NCI-H2227 (cell line): ENCODE data around the gene PITPNC1.
"Not testable (repeated sequence)": the region's sequence is repeated elsewhere in the genome, so short reads cannot be mapped to it uniquely, and the experiment has no call there.

Experiments used
- DNase-seq: peaks from one replicate; lab custom pipeline; 2025; ENCODE audit not compliant: unreplicated experiment; lab: John Stamatoyannopoulos, UW

The PITPNC1 gene

DNA sequence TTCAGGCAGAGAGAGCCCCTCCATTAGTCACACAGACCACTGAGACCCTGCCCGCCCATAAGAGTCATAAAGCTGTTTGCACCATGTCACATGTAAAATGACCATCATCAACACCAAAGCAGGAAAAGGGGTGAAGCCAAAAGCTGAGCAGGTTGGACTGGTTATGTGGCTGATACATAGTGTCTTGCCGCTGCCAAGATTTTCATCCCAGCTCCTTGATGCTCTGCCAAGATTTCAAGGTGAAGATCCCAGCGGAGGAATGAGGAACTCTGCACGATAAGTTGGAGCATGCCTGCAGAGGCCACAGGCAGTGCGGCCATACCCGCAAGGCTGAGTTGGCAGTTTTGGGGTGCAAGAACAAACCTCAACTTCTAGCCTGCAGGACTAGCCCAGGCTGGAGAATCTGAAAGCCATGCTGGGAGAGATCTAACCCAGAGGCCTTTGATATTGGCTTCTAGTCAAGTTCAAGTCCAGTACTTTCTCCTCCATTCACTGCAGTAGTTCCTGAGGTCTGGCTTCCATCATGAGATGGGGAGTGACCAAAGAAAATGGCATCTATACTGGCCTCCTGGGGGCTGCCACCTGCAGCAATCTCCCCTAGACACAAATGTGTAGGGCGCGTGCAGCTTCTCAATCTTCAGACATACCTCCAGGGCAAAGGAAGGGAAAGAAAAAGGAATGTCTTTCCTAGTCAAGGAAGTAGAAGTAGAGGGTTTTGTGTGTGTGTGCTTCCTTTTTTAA is 261.0 kb downstream of the PITPNC1 start:
- DNase-seq: no peak

DNA sequence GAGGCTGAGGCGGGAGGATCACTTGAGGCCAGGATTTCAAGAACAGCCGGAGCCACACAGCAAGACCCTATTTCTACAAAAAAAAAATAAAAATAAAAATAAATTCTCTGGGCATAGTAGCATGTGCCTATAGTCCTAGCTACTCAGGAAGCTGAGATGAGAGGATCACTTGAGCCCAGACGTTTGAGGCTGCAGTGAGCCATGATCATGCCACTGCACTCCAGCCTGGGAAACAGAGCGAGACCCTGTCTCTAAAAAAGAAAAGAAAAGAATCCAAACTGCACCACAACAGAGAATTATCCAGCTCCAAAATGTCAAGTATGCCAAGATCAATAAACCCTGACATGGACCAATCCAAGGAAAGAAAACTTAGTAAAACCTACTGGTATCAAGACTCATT is 261.8 kb downstream of the PITPNC1 start:
- no peak for DNase-seq

DNA sequence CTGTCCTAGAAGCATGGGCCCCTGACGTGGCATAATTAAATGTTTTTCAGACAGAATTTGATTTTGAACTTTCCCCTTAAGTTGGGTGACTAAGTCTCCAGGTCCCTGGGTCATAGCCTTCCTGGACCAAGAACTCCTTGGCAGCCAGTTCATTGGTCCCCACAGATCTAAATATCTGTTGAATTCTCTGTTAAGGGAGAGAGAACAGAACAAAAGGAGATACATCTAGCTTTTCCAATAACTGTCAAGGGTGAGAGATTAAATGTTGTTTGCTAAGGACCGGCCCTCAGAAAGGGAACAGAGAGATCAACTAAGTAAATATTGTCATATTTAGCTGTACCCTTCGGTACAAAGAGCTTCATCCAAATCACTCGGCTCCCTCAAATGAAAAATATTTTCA is 262.5 kb downstream of the PITPNC1 start:
- DNase-seq: no peak

DNA sequence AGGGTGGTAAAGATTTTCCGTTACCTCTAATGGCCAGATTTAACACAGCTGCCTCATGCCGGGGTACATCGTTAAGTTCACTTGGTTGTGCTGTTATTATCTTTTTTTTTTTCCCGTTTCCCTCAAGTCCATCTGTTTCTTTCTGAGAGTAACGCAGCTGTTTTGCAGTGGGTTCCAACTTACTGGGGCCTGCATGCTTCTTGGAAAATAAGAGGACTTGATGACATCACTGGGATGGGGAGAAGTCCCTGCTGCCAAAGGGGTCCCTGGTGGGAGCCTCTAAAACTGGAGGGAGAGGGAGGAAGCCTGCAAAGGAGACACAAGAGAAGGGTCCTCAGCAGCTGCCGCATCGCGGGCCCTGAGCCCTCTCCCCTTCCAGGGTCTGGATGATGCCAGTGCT is 262.9 kb downstream of the PITPNC1 start:
- DNase-seq: peak; percentile 35

DNA sequence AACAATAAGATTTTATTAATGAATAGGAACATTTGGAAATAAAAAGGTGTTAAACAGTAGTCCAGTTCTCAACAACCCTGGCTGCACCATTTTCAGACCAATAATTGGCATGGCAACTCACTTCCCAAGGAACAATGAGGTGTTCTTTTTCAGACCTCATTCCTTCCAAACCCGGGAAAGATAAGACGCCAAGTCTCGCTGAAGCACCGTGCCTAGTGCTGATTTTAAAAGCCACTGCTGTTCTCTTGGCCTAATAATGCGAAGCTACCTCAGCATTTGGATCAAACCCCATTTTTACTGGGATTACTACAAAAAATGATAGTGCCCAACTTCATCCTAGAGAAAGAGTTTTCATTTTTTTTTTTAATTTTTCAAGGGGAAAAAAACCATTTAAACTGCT is 265.4 kb downstream of the PITPNC1 start:
- no peak for DNase-seq

DNA sequence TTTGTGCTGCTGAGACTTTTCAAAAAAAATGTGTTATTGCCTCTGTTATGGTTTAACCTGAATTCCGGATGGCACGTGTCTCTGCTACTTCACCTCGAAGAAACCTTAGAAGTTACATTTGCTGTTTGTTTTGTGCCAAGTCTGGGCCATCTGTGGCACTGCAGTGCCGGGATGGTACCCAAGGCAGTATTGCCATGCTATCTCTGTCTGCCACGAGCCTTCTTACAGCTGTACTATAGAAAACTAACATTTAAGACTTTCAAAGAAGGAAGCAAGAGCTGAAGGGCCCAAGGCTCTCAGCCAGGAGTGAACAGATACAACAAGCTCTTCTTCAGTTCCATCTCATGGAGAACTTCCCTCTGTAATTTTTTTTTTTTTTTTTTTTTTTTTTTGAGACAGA is 267.0 kb downstream of the PITPNC1 start:
- DNase-seq: no peak

DNA sequence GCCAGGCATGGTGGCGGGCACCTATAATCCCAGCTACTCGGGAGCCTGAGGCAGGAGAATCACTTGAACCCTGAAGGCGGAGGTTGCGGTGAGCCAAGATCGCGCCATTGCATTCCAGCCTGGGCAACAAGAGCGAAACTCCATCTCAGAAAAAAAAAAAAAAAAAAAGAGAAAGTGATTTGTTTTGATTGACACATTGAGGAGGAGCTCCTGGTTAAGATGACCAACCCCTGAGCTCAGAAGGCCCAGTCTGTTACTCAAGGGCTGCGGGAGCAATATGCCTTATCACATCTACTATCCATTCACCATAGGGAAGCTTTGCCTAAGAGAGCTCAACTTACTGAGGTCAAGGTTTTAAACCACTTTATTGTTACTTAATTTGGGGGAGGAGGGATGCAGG is 268.1 kb downstream of the PITPNC1 start:
- not testable (repeated sequence) for DNase-seq

DNA sequence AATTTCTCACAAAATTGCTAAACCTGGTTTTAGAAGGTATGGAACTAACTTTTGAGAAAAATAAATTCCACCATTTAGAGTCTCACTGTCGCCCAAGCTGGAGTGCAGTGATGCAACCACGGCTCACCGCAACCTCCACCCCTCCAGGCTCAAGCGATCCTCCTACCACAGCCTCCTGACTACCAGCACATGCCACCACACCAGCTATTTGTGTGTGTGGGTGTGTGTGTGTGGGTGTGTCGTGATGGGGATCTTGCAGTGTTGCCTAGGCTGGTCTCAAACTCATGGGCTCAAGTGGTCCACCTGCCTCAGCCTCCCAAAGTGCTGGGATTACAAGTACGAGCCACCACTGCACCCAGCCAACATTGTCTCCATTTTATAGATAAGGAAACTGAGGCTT is 269.4 kb downstream of the PITPNC1 start:
- no peak for DNase-seq

DNA sequence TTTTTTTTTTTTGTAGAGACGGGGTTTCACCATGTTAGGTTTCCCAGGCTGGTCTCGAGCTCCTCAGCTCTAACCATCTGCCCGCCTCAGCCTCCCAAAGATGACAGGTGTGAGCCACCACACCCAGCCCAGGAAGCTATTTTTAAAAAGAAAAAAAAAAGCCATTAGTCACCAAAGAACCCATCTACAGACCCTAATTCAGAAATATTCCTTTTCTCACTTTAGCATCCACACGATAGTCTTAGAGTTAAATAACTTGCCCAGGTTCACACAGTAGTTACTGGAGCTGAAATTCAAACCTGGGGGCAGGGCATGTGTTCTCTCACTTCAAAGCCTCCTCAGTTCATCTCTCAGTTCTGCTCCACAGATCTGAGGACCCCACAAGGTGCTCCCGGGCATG is 270.4 kb downstream of the PITPNC1 start:
- DNase-seq: no peak

DNA sequence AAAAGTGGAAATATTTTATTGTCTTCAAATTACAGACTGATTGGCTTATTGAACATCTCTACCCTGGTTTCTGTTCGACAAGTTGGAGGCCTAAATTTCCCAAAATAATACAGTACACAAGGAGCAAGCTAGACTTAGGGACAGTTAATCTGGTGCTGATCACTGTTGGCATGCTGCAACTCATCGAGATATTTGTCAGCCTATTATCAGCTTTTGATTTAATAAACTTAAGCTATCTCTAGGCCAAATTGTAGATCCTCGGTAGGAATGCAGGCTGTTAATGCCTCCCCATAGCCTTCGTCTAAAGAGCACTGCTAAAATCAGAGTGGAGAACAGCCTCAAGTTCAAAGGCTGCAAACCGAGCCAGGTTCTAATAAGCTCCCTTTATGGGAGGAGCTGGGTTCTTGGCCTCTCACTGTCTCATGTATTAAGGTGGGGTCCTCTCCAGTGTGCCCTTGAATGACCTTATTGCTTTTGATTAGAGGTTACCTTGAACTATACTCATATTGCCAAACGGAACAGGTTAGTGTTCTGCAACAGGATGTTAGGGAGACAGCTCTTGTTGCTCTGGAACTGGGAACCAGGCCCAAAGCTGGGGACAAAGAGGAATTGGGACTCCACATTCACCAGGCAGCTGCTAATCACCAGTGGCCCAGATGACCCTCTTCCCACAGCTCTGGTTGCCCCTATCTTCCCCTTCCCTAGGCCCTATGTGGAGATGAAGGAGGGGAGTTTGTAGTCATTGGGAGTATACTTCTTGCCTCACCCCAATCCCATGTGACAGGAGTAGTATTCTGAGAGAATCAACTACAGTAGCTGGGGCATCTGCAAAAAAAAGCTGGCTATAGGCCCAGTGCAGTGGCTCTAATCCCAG is 271.2 kb downstream of the PITPNC1 start:
- DNase-seq: no peak

DNA sequence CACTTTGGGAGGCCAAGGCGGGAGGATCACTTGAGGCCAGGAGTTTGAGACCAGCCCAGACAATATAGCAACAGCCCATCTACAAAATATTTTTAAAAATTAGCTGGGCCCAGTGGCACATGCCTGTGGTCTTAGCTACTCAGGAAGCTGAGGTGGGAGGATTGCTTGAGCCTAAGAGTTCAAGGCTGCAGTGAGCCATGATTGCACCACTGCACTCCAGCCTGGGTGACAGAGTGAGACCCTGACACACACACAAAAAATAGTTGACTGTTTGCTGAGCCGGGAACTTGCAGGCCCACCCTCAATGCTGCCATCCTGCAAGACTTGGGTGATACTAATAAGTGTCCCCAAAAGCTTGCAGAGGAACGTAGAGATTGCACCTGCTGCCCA is 271.8 kb downstream of the PITPNC1 start:
- not testable (repeated sequence) for DNase-seq

DNA sequence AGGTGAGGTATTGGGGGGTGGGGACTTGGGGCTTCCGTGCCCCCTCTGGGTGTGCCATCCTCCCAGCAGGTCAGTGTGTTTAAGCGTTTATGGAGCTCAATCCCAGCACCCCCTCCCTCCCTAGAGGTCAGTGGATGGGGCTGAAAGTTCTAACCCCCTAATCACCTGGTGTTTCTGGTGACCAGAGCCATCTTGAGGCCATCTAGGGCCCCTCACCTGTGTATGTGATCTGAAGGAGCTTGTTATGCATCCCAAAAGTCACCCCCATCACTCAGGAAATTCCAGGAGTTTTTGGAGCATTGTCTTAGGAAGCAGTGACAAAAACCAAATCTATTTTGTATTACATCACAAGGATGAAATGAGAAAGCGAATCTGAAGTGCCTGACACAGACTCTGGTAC is 272.8 kb downstream of the PITPNC1 start:
- no peak for DNase-seq

DNA sequence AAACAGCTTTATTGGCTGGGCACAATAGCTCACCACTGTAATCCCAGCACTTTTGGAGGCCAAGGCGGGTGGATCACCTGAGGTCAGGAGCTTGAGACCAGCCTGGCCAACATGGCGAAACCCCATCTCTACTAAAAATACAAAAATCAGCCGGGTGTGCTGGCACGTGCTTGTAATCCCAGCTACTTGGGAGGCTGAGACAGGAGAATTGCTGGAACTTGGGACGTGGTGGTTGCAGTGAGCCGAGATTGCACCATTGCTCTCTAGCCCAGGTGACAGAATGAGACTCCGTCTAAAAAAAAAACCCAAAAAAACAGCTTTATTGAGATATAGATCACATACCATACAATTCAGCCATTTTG is 274.1 kb downstream of the PITPNC1 start:
- not testable (repeated sequence) for DNase-seq

DNA sequence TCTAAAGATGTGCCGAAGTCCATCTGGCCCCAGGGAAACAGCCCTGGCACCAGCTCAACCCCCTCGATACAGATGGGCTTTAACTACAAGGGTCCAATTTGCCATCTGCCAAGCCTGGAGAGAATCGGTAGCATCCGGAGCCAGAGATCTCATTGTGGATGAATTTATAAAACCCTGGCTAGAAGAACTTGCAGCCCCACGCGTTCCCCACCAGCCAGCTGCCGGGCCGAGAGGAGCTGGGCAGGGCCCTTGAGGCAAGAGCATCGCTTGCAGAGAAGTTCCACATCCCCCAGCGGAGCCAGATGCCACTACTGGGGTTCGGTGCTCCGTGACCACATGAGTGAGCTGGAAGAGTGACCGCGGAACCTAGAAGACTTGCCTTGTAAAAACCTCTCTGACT is 275.4 kb downstream of the PITPNC1 start:
- no peak for DNase-seq

DNA sequence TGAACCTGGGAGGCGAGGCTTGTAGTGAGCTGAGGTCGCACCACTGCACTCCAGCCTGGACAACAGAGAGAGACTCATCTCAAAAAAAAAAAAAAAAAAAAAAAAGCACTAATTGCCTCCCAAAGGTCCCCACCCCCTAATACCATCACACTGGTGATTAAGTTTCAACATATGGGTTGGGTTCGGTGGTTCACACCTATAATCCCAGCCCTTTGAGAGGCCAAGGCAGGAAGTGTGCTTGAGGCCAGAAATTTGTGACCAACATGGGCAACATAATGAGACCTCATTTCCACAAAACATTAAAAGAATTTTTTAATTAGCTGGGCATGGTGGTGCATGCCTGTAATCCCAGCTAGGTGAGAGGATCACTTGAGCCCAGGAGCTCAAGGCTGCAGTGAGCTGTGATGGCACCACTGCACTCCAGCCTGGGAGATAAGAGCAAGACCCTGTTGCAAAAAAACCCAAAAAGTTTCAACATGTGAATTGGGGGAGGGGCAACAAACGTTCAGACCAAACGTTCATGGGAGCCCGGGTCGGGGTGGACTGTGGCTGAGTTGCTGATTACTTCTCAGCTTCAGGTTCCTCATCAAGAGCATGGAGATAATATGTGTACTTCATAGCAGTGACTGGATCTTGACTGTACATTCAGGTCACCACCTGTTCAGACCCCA is 278.5 kb downstream of the PITPNC1 start:
- no peak for DNase-seq

DNA sequence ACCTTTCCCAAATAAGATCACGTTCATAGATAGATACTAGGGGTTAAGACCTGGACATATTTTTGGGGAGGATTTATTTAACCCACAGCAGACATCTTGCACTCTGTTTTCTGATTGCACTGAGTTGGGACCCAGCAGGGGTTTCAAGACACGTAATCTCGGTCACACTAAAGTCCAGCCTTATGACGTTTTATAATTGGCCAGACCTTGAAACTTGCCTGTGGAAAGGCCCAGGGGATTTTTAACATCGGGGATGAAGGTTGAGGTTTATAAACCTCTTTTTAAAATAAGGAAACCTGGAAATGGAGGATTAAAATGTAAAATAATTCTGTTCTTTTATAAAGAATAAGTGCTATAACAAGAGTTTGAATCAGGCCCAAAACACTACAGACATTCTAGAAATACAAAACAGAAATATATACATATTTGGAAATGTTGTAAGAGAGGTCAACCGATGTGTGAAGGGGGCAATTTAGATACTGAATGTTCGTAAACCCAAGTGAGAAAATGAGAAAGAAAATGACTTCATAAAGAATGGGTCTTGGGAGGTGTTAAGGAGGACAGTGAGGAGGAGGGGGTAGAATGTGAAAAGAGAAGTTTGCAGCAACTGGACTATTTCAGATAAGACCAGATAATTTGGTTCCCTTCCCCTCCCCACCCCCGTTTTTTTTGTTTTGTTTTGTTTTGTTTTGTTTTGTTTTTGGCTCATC is 279.6 kb downstream of the PITPNC1 start:
- DNase-seq: no peak

DNA sequence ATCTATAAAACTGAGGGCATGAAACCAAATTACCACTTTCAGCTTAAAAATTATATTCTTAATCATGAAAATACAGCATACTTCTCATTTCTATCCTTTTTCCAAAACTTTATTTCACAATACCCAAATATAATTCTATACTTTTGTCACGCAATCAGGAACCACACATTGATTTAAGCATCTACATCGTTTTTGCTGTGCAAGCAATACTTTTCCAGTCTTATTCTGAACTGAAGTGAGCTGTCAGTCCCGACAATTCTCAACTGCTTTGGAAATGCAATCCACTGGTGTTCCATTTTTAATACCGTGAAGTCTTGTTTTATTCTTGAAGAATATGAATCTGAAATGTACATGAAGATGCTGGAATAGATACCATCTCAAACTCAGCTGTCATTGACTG is 280.5 kb downstream of the PITPNC1 start:
- no peak for DNase-seq

DNA sequence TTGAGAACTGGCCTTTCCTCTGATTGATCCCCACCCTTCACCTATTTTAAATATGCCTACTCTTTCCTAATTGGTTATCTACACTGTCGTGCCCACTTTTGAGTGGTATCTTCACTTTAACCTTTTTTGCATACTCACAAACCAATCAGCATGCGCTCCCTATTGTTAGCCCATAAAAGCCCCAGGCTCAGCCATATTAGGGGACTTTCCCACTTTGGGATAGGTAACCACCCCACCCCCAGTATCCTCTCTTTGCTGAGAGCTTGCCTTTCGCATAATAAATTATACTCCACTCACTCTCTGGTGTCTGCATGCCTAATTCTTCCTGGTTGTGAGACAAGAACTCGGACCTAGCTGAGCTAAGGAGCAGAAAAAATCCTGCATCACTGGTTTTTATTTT is 281.2 kb downstream of the PITPNC1 start:
- DNase-seq: no peak

DNA sequence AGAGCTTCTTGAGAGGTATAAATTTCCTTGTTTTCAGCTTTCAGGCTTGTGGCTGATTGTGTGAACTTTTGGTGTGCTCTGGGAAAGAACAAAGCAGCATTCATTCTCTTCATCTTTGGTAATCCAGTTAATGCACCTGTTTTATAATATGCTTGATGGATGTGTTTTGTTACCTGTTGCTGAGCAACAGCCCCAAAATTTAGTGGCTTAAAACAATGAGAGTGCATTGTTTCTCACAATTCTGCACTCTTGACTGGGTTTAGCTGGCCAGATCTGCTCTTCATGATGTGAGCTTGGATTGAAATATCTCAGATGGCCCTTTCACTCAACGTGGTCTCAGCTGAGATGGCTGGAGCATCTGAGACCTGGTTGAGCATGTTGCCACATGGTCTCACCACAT is 281.9 kb downstream of the PITPNC1 start:
- no peak for DNase-seq

DNA sequence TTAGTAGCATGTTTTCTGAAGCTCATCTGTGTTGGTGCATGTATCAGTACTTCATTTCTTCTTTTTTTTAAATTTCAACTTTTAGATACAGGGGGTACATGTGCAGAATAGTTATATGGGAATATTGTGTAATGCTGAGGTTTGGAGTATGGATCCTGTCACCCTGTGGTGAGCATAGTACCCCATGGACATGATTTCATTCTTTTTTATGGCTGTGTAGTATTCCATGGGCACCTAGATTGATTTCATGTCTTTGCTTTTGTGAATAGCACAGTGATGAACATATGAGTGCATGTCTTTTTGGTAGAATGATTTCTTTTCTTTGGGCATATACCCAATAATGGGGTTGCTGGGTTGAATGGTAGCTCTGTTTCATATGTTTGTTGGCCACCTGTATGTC is 285.6 kb downstream of the PITPNC1 start:
- no peak for DNase-seq

DNA sequence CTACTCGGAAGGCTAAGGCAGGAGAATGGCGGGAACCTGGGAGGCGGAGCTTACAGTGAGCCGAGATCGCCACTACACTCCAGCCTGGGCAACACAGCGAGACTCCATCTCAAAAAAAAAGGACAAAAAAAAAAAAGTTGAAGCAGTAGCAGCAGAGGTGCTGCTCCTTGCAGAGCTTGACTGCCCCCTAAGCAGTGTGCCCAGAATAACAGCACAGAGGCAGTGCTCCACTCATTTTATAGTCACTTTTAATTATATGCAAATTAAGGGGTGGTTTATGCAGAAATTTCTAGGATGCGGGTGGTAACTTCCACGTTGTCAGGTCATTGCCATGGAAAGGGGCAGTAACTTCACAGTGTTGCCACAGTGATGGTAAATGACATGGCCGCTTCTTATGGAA is 286.4 kb downstream of the PITPNC1 start:
- DNase-seq: no peak
